GM10266 (cell line): Measurements from ENCODE around the gene NME7.
"Not testable (repeated sequence)": the region's sequence is repeated elsewhere in the genome, so short reads cannot be mapped to it uniquely, and the experiment has no call there.

Experiments used
- DNase-seq: peaks from one replicate; pipeline ENCODE4 v3.0.0; 2012; ENCODE audit errors: extremely low spot score
- TF ChIP-seq, protein P1 (sequence below): IDR thresholded peaks from 2 replicates; pipeline ENCODE4 v1.5.1; 2012; ENCODE audit warnings: mild to moderate bottlenecking, low read depth; ENCODE audit not compliant: control insufficient read depth, insufficient read depth; ENCODE audit errors: missing control alignments

The NME7 gene

DNA sequence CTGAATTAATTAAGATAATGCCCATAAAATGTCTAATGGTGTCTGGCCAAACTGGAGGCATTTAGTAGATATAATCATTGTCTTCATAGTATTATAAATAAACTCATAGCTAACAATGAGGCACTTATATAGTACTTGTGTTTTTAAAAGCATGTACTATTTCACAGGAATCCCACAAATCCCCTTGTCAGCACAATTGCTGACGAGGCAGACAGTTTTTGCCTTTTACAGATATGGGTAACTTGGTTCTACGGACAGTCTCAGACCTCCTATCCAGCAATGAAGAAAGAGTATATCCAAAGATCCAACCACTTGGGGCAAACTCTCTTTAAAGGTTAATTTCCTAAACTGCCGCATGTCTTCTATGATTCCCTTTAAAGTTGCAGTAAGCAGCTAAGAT, 187.4 kb downstream of the NME7 start:
- TF ChIP-seq, protein P1, sequence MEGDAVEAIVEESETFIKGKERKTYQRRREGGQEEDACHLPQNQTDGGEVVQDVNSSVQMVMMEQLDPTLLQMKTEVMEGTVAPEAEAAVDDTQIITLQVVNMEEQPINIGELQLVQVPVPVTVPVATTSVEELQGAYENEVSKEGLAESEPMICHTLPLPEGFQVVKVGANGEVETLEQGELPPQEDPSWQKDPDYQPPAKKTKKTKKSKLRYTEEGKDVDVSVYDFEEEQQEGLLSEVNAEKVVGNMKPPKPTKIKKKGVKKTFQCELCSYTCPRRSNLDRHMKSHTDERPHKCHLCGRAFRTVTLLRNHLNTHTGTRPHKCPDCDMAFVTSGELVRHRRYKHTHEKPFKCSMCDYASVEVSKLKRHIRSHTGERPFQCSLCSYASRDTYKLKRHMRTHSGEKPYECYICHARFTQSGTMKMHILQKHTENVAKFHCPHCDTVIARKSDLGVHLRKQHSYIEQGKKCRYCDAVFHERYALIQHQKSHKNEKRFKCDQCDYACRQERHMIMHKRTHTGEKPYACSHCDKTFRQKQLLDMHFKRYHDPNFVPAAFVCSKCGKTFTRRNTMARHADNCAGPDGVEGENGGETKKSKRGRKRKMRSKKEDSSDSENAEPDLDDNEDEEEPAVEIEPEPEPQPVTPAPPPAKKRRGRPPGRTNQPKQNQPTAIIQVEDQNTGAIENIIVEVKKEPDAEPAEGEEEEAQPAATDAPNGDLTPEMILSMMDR, result no peak

DNA sequence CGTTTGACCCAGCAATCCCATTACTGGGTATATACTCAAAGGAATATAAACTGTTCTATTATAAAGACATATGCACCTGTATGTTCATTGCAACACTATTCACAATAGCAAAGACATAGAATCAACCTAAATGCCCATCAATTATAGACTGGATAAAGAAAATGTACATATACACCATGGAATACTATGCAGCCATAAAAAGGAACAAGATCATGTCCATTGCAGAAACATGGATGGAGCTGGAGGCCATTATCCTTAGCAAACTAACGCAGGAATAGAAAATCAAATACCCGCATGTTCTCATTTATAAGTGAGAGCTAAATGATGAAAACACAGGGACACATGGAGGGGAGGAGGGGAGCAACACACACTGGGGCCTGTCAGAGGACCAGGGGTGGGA, 188.2 kb downstream of the NME7 start:
- DNase-seq, result not testable (repeated sequence)

More for the DNA sequence above, 187.4 kb downstream of the NME7 start:
- DNase-seq, result no peak

DNA sequence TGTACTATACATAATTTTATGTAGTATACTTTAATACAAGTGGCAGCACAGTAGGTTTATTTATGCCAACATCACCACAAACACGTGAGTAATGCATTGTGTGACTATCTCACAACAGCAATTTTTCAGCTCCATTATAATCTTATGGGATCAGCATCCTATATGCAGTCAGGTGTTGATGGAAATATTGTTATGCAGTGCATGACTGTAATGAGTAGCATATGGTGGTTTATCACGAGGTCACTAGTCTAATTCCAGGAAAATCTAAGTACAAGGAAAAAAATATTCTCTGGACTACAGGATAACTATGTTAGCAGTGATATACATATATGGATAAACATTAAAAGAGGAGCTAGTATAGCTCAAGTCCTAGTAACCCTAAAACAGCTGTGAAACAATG, 192.1 kb downstream of the NME7 start:
- TF ChIP-seq, protein P1, result no peak
- no peak for DNase-seq

DNA sequence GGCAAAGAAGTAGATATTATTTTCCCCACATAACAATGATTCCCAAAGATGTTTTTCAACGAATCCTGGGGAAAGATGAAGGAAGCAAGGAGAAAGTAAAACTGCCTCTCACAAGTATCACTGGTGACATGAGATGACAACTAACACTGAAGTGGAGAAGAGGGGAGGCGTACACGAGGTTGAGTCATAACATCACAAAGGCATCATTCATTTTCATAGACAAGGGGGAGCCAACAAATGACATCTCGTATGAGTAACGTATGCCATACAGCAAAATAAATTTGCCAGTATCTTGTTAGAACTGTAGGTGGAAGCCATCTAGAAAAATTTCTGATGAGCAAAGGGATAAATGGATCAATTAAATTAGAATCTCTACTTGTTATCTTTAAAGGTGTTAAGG, 204.5 kb downstream of the NME7 start:
- DNase-seq, result no peak
- TF ChIP-seq, protein P1, result no peak

DNA sequence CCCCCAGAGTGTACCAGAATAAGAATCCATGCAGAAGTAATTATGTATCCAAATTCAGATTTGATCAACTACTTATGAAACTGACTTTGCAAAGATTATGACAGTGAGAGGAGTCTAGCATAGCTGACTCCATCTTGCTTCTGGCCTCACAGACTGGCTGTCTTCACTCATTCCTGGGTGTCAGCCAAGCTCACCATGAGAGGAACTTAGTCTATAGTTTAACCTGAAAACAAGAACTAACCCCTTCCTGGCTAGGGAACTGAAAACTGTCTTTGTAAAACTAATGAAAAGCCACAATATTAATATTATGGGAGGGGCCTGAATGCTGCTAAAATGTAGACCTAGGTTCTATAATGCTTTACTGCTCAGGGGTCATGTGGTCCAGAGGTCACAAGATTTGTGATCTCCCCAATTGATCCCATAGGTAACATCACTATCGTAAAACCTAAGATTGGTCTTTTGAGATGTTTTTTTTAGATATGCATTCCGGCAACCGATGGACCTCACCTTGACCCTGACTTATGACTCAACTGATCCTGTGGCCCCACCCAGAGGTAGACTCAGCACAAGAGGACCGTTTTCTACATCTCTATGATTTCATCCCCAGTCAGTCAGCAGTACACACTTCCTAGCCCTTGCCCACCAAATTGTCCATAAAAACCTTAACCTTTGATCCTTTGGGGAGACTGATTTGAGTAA, 206.0 kb downstream of the NME7 start:
- TF ChIP-seq, protein P1, result no peak
- no peak for DNase-seq

DNA sequence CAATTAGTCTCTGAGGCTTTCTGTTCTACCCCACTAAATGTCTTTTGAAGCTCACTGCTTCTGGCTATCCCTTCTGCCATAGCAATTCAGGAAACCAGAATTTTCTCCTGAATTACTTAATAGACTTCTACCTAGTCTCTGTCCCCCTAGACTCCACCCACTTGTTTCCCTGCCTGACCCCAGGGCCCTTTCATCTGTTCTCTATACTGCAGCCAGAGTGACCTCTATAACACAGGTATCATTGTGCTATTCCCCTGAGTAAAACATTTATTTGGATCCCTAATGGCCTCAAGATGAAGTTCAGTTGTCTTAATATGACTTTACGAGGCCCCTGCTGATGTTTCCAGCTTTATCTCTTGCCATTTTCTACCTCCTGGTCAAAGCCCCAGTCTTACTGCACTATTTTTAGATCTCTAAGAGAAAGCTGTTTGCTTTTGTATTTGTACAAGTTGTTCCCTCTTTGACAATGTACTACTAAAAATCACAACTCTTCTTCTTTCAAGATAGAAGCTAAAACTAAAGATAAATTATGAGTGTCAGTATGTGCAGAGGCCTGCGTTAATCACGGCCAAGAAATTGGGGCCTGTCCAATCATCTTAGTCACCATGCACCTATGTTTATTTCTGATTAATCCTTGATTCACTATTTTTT, 206.6 kb downstream of the NME7 start:
- TF ChIP-seq, protein P1, result no peak
- no peak for DNase-seq

DNA sequence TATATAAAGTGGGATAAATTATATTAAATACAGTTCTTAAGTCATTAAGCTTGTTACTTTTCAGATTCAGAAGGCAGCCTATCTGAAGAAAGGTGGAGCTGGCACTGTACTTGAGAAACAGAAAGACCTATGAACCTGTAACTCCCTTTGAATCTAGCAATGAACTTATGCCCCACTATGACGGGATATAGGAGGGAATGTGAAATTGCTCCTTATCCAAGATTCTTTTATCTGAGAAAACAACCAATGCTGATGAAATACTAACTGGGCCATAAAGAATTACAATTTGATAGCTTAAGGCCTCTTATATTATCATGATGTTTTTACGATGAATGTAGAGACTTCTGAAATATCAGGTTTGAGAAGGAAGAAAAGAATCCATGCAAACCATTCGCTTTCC, 211.0 kb downstream of the NME7 start:
- TF ChIP-seq, protein P1, result no peak
- DNase-seq, result no peak
